Neural cell (in vitro differentiated cells): ENCODE results near the gene SAMSN1.

Experiments
- MXI1 ChIP-seq: fragments of 450-650 bp; conservative IDR thresholded peaks from 2 replicates; pipeline ENCODE4 v1.6.1; 2014; ENCODE audit warnings: antibody characterized with exemption, mild to moderate bottlenecking; ENCODE audit not compliant: poor library complexity, severe bottlenecking
- POLR2AphosphoS5 ChIP-seq: IDR thresholded peaks from 2 replicates; pipeline ENCODE4 v1.6.1; 2012
- TF ChIP-seq, protein P1 (sequence below): fragments of 450-650 bp; IDR thresholded peaks from 2 replicates; pipeline ENCODE4 v1.5.1; 2014; ENCODE audit warnings: antibody characterized with exemption, mild to moderate bottlenecking, moderate library complexity; ENCODE audit not compliant: poor library complexity, severe bottlenecking

- TF ChIP-seq, protein P1, sequence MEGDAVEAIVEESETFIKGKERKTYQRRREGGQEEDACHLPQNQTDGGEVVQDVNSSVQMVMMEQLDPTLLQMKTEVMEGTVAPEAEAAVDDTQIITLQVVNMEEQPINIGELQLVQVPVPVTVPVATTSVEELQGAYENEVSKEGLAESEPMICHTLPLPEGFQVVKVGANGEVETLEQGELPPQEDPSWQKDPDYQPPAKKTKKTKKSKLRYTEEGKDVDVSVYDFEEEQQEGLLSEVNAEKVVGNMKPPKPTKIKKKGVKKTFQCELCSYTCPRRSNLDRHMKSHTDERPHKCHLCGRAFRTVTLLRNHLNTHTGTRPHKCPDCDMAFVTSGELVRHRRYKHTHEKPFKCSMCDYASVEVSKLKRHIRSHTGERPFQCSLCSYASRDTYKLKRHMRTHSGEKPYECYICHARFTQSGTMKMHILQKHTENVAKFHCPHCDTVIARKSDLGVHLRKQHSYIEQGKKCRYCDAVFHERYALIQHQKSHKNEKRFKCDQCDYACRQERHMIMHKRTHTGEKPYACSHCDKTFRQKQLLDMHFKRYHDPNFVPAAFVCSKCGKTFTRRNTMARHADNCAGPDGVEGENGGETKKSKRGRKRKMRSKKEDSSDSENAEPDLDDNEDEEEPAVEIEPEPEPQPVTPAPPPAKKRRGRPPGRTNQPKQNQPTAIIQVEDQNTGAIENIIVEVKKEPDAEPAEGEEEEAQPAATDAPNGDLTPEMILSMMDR: no peak
- TF ChIP-seq POLR2AphosphoS5 (no peak), MXI1 (no peak)
Measured at GRCh38 chr21:14569868-14570267, 23.8 kb upstream of the SAMSN1 start.
